Stimulated activated CD8-positive, alpha-beta memory T cell treated with anti-CD3 and anti-CD28 coated beads, Interleukin-12 subunit alpha, Interleukin-12 subunit beta, amount 100 ng/mL, for 24 hours (primary cell): Measurements from ENCODE around the gene SH3PXD2A.

Experiments used
- DNase-seq: peaks from one replicate; pipeline ENCODE4 v3.0.0-alpha.2; 2020; ENCODE audit errors: extremely low read depth

The SH3PXD2A gene

GRCh38 chr10:103812432-103812831 is 42.9 kb downstream of the SH3PXD2A start:
- no peak for DNase-seq

DNA sequence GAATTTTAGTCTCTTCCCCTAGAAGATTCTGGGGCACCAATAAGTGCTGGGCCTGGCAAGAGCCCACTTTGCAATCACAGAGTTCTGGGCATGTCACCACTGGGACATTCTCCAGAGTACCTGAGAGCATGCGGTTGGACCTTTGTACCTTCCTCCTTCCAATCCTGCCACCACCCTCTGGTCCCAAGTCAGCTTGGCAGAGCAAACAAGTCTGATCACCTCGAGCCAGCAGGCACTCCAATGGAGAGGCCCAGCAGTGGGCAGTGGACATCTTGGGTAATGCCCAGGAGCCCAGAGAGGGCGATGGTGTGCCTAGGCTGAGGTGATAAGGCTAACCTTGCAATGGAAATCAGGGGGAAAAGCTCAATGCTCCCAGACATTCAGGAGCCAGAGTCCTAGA is 43.4 kb downstream of the SH3PXD2A start:
- no peak for DNase-seq

- no peak for DNase-seq
Observed at GRCh38 chr10:103811463-103811862, 43.9 kb downstream of the SH3PXD2A start.

GRCh38 chr10:103808780-103809179 is 46.6 kb downstream of the SH3PXD2A start:
- DNase-seq: no peak

DNA sequence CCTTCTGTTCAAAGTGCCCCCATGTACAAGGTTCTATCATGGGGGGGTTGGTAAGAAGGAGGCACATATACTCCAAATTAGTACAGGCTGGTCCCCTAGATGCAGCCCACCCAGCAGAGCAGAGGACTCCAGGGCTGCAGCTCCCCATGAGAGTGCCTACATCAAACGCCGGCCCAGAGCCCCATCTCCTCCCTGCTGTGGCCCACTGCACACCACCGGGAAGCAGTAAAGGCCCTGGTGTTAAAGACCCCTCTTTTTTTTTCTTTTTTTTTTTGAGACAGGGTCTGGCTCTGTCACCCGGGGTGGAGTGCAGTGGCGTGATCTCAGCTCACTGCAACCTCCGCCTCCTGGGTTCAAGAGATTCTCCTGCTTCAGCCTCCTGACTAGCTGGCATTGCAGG is 47.4 kb downstream of the SH3PXD2A start:
- DNase-seq: no peak

GRCh38 chr10:103806395-103807187 is 48.8 kb downstream of the SH3PXD2A start:
- DNase-seq: no peak

- no peak for DNase-seq
Observed at GRCh38 chr10:103805781-103806180, 49.6 kb downstream of the SH3PXD2A start.

DNA sequence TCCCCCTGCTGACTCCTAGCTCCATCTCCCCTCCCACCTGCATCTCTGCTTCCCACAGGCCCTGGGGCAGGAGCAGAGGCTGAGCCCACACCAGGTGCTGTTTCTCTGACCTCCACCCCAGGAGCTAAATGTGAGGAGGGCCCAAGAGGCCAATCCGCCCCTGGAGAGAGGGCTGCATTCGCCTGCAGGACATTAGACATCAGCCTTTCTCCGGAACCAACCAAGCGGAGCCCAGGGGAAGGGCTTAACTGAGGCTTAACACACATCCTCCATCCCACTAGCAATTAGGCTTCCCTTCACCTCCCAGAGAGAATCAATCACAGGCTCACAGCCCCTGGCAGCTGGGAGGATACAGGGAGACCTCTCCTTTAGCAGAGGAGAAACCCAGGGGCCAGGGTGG is 50.5 kb downstream of the SH3PXD2A start:
- DNase-seq: no peak

GRCh38 chr10:103803941-103804340 is 51.4 kb downstream of the SH3PXD2A start:
- DNase-seq: no peak

GRCh38 chr10:103802637-103803353 is 52.6 kb downstream of the SH3PXD2A start:
- DNase-seq: no peak

DNA sequence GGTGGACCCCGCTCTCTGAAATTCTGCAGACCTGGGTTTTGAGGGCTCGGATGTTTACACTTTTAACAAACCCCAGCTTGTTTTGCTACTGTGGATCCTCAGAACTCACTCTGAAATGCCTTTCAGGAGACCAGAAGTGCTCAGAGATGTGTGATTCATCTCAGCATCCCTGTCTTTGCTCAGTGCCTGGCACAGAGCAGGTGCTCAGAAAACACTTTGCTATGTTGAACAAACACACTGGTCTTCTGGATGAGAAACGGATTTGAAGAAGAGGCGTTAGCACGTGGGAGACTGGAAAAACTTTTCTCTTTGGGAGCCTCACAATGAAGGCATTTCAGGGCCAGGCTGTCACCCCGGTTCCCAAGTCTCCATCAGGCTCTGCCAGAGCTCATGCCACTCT is 53.3 kb downstream of the SH3PXD2A start:
- no peak for DNase-seq

DNA sequence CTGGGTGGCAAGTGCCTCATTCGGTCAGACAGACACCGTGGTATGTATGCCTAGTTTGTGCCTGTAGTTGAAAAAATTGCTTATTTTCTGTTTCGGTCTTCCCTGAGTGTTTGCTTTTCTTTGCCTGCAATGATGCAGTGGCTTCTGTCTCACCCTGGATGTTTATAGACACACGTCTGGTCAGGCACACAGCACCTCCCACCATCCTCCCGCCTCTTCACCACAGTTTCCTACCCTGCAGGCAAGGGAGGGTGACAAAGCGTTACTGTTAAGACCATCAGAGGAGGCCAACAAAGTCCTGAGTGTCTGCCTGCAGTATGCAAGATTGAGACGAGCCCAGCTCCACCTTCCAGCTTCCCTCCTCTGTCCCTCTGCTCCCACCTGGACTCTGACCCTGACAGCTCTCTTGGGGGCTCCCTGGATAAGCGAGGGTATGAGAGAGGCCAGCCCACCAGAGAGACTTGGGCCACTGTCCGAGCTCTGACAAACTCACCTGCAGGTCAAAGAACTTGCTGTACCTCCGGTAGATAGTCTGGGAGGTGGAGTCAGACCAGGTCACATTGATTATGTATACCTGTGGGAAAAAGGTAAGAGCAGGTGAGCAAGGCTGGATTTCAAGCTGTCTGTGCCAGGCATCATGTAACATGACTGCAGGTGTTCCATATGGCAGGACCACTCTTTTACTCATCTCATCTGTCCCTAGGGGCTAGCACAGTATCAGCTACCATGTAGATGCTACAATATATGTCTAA is 54.4 kb downstream of the SH3PXD2A start:
- no peak for DNase-seq

DNA sequence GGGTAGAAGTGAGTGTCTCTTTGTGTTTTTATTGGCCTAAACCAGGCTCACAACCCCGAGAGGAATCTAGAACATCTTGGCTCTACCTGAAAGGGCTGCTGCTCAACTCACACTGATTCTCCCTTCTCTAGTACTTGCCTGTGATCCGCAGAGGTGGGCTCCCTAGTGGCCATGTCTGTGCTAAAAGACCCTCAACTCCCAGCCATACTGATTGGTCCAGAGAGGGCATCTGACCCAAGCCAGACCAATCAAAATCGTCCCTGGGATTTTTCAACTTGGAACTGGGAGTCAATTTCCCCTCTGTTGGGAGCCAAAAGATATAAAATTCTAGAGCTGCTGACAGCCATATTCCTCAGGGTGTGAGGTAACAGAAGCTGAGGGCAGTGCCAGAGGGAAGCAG is 55.3 kb downstream of the SH3PXD2A start:
- DNase-seq: no peak

- DNase-seq: no peak
Observed at GRCh38 chr10:103799341-103799740, 56.0 kb downstream of the SH3PXD2A start.

- DNase-seq: no peak
Observed at GRCh38 chr10:103798511-103798910, 56.9 kb downstream of the SH3PXD2A start.

DNA sequence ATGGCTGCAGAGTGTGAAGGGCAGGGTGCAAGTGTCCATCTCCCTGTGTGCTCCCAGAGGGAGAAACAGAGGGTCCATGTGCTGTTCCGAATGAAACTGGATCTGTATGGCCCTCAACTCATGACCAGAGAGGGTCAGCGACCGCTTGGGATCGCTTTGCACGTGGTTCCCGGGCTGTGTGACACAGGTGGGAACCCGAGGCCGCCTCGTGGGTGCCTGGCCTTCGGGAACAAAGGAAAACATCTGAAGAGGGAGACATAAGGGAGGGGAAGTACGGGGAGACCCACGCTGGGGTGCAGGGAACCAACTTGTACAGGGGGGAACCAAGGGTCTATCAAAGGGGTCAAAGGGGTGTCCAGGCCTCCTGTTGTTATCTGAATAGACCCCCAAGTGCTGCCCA is 57.5 kb downstream of the SH3PXD2A start:
- DNase-seq: no peak

- no peak for DNase-seq
Observed at GRCh38 chr10:103795634-103796270, 59.6 kb downstream of the SH3PXD2A start.

DNA sequence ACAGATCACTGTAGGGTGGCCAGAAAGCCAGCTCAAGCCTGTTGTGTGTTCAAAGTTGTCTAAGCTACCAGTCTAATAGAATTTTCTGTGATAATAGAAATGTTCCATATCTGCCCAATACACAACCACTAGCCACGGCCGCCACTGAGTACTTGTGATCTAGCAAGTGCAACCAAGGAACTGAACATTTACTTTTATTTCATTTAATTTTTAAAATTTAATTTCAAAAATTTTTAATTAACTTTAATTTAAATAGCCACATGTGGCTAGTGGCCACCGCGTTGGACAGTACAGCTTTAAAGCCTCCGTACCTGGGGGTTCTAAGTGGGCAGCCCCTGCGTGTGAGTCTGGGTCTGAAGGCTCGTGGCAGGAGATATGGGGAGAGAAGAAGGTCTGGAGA is 60.4 kb downstream of the SH3PXD2A start:
- no peak for DNase-seq

GRCh38 chr10:103793920-103794883 is 61.2 kb downstream of the SH3PXD2A start:
- DNase-seq: no peak

GRCh38 chr10:103793429-103793828 is 61.9 kb downstream of the SH3PXD2A start:
- DNase-seq: no peak

DNA sequence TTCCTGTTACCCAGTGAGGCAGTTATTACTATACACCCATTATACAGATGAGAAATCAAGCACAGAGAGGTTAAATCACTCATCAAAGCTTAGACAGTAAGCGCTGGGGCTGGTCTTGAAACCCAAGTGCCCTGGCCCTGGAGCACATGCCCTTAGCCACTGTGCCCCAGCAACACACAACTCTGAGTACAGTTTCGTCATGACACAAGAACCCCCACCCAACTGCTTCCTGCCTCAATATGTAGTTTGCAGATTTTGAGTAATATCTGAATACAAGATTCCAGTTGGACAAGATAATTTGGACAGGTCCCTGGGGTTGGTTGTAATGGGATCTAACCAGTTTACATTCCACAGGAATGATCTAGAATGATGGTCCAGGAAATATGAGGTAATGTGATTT is 62.8 kb downstream of the SH3PXD2A start:
- DNase-seq: no peak
